Posterior vena cava (tissue), 2 donors: Measurements from ENCODE around the gene PRPH2. TPM values are rescaled to one million over a fixed set of nuclear protein-coding genes. Genes with fewer than 3 reads are reported as not detected.
"Not testable (repeated sequence)": the region's sequence is repeated elsewhere in the genome, so short reads cannot be mapped to it uniquely, and the experiment has no call there.

ENCODE experiments used
- DNase-seq: peaks from one replicate; pipeline ENCODE4 v3.0.0-alpha.2; 2020; ENCODE audit warnings: low spot score
- intact Hi-C, 2 donors: fragments of 100-400 bp; cut with DNase I; formaldehyde crosslinking; loops; one replicate each; pipeline versions ENCODE4 v1.14.1 to v1.14.2; 2022 to 2023
- total RNA-seq, 2 donors: library from RNA; stranded (reverse); fragmentation: NEBNext Ultra II Directional; extraction: Animal tissue kit (Norgen Biotek cat#: 25700); gene quantifications; one replicate each; pipeline ENCODE4 v1.2.1, GENCODE V29; 2021
- donor health status: DM: yes; HTN: yes; CAD: no.
- donor health status: DM: yes; HTN: yes; CAD: no.

Gene PRPH2
- total RNA-seq, 2 donors from 2014 or later, result 1.00 to 2.2 TPM

GRCh38 chr6:42745083-42745639 lies 22.8 kb upstream of the PRPH2 start:
- intact Hi-C loops, result loop anchor here in 1 of 2 donors (5.0 kb wide), 2 partner anchors 37 to 132 kb away; partner anchors contain the start of genes BICRAL and RPL7L1
- DNase-seq, result peak; percentile 80

DNA sequence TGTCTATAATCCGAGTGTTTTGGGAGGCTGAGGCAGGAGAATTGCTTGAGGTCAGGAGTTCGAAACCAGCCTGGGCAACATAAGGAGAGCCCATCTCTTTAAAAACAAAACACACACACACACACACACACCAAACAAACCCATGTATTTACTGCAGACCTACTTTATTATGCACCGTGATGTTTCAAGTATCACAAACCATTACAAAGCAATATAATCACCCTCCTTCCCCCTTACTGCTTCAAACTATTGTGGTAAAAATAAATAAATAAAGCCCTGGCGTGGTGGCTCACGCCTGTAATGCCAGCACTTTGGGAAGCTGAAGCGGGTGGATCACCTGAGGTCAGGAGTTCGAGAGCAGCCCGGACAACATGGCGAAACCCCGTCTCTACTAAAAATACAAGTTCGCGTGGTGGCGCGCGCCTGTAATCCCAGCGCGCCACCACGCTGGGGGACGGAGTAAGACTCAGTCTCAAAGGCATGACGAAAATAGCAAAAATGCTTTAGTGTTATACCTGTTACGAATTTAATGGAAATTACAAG lies 22.0 kb upstream of the PRPH2 start:
- intact Hi-C loops, result no loop called here
- DNase-seq, result peak; percentile 56

- DNase-seq, result peak; percentile 17
- intact Hi-C loops, result no loop called here
Observed at GRCh38 chr6:42742116-42742894, 19.9 kb upstream of the PRPH2 start.

DNA sequence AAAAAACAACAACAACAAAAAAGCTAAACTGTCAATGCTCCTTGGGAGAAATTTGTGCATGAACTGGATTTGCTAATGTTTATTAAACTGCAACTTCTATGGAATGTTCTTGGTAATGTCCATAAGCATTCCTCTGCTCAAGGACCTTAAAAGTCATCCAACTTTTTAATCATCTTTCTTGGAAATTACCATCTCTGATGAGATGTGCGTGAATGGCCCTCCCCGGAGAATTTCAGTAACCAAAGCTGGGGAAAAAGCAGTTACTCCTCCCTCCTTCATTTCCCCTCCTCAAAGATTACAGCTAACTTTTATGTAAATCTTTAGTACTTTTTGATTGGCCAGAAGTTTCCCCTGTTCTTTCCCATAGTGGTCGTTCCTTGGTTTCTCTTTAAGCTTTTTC lies 18.3 kb upstream of the PRPH2 start:
- peak; percentile 24 for DNase-seq

GRCh38 chr6:42735976-42736375 lies 13.6 kb upstream of the PRPH2 start:
- DNase-seq, result no peak

More for the DNA sequence above, 18.3 kb upstream of the PRPH2 start:
- intact Hi-C loops, result no loop called here

GRCh38 chr6:42733867-42734481 lies 11.6 kb upstream of the PRPH2 start:
- intact Hi-C loops, result not testable (repeated sequence)
- DNase-seq, result peak; percentile 31

More at GRCh38 chr6:42735976-42736375, 13.6 kb upstream of the PRPH2 start:
- intact Hi-C loops, result no loop called here

- peak; percentile 11 for DNase-seq
- intact Hi-C loops, result loop anchor here (5.0 to 10.0 kb wide), 2 partner anchors 65 to 67 kb away; no protein-coding TSS in a partner anchor
Observed at GRCh38 chr6:42729731-42730130, 7.3 kb upstream of the PRPH2 start.

DNA sequence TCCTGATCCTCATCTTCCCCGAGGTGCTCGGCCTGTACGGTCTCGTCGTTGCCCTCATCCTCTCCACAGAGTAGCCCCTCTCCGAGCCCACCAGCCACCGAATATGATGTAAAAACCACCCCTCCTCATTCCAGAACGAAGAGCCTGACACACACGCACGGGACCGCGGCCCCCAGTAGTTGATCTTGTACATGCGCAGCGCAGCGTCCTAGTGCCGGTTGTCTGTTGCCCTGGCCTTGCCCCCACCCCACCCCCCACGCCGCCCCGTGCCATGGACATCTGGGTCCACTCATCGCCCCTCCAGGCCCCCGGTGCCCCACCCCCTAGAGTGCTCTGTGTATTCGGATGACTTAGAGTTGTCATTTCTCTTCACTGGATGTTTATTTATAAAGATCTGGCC lies 5.2 kb upstream of the PRPH2 start:
- intact Hi-C loops, result loop anchor here (5.0 to 10.0 kb wide), 2 partner anchors 63 to 65 kb away; no protein-coding TSS in a partner anchor
- DNase-seq, result no peak

DNA sequence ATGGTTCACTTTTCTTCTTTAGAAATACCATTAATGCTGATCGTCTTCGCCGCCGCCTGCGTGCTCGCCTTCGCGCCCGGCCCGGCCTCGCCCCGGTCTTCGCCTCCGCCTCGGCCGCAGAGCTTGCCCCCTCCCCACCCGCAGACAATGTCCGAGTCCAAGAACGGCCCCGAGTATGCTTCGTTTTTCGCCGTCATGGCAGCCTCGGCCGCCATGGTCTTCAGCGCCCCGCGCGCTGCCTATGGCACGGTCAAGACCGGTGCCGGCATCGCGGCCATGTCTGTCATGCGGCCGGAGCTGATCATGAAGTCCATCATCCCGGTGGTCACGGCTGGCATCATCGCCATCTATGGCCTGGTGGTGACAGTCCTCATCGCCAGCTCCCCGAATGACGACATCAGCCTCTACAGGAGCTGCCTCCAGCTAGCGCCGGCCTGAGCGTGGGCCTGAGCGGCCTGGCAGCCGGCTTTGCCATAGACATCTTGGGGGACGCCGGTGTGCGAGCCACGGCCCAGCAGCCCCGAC lies 4.8 kb upstream of the PRPH2 start:
- intact Hi-C loops, result loop anchor here (5.0 to 10.0 kb wide), 2 partner anchors 62 to 65 kb away; no protein-coding TSS in a partner anchor
- DNase-seq, result peak; percentile 82

DNA sequence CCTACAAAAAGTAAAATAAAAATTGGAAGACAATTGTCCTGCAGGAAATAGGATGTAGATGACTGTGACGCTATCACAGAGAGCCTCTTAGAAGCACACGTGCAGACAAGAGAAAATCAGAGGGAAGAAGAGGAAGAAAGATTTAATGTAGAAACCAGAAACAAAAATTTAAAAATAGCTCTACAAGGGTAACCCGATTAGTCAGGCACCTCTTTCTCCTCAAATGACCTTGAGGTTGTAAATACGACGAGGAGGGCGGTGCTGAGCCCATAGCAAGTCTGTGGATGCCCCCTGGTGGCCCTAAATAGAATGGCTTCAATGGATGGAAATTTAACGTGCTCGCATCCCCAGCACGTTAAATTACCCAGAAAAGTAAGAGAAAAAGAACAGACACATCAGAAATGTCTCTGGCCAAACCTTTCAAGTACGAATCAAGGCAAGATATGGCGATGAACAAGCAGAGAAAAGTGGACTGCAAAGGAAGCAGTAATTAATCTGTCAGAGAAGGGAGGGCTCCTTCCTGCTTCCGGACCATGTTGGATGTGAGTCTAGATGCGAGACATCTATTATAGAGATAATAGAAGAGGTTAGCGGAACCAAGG lies 4.2 kb upstream of the PRPH2 start:
- DNase-seq, result peak; percentile 81
- intact Hi-C loops, result loop anchor here (5.0 to 10.0 kb wide), 2 partner anchors 62 to 64 kb away; no protein-coding TSS in a partner anchor

- intact Hi-C loops, result loop anchor here (5.0 to 10.0 kb wide), 2 partner anchors 61 to 64 kb away; no protein-coding TSS in a partner anchor
- no peak for DNase-seq
Observed at GRCh38 chr6:42726026-42726425, 3.6 kb upstream of the PRPH2 start.

DNA sequence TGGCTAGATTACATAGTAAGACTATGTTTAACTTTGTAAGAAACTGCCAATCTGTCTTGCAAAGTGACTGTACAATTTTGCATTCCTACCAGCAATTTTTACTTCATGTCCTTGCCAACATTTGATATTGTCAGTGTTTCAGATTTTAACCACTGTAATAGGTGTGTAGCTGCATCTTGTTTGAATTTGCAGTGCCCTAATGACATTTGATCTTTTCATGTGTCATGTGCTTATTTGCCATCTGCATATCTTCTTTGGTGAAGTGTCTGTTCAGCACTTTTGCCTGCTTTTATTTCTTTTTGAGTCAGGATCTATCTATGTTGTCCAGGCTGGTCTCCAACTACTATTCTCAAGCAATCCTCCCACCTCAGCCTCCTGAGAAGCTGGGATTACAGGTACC lies 2.4 kb upstream of the PRPH2 start:
- no peak for DNase-seq
- intact Hi-C loops, result loop anchor here (5.0 to 10.0 kb wide), 2 partner anchors 60 to 63 kb away; no protein-coding TSS in a partner anchor

GRCh38 chr6:42720739-42721138 lies 1.7 kb downstream of the PRPH2 start:
- intact Hi-C loops, result loop anchor here in 1 of 2 donors (10.0 kb wide), 1 partner anchor 56 kb away; no protein-coding TSS in a partner anchor

GRCh38 chr6:42715871-42716270 lies 6.5 kb downstream of the PRPH2 start:
- intact Hi-C loops, result no loop called here
- peak; percentile 42 for DNase-seq

More at GRCh38 chr6:42720739-42721138, 1.7 kb downstream of the PRPH2 start:
- no peak for DNase-seq

DNA sequence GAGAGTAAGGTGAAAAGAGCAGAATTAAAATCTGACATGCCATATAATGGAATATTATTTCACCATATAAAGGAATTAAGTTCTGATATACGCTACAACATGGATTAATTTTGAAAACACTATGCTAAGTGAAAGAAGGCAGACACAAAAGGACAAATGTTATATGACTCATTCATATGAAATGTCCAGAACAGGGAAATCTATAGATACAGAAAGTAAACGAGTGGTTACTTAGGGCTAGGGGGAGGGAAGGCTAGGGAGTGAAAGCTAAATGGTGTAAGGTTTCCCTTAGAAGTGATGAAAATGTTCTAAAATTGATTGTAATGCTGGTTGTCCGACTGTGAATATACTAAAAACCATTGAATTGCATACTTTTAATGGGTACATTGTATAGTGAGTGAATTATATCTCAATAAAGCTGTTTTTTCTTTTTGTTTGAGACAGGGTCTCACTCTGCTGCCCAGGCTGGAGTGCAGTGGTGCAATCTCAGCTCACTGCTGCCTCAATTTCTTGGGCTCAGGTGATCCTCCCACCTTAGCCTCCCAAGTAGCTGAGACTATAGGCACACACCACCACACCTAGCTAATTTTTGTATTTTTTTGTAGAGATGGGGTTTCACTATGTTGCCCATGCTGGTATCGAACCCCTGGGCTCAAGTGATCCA lies 8.2 kb downstream of the PRPH2 start:
- intact Hi-C loops, result no loop called here
- DNase-seq, result peak; percentile 16

- intact Hi-C loops, result no loop called here
- no peak for DNase-seq
Observed at GRCh38 chr6:42711930-42712329, 10.5 kb downstream of the PRPH2 start.

DNA sequence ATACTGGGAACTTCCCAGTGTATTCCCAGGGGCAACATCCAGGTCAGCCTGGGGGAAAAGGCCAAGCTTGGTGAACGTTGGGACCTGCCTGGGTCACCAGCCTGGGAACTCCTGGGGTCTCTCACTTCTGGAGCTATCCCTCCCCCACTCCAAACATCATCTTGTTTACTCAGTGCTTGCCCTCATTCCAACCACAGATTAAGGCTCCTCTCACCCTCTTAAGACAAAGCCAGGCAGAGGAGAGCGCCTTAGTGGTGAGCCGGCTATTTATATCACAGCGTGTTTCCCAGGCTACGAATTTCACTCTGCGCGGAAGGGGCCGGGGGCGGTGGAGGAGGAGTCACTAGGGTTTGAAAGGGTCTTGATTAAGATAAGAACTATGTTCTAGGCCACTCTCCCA lies 12.1 kb downstream of the PRPH2 start:
- no peak for DNase-seq
- intact Hi-C loops, result no loop called here

DNA sequence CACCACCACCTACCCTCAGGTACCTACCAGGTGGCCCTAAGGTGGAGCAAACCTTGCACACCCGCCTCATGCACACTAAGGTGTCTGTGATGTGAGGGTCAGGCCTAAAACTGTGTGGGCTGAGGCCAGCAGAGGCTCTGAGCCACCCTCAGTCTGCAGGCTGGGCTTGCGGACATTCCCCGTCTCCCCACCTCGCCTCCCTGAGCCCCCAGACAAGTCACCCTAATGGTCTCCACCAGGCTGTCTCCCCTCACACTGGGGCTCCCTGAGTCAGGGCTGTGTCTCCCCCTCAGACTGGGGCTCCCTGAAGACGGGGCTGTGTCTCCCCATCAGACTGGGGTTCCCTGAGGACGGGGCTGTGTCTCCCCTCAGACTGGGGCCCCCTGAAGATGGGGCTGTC lies 12.5 kb downstream of the PRPH2 start:
- DNase-seq, result no peak
- intact Hi-C loops, result no loop called here
